K562 (cell line): ENCODE data around the gene SLC6A6. TPM values are rescaled to one million over a fixed set of nuclear protein-coding genes. Genes with fewer than 3 reads are reported as not detected.
A peak's percentile ranks its signal among the peaks of the same experiment; 100 is the strongest.

Experiments
- ATAC-seq: fragments of 200-7000 bp; cut with Tn5 transposase; 3 replicates; pipeline ENCODE4 v1.9.1; 2020; ENCODE audit warnings: moderate library complexity
- BruUV-seq: library from RNA; stranded (reverse); fragments of 400-500 nt; replicated peaks from 2 replicates; lab custom pipeline; 2021; lab: Mats Ljungman, UMichigan
- CTCF ChIA-PET: fragments of 300-600 bp; formaldehyde crosslinking; extraction: SDS; loops from one replicate; lab custom pipeline; 2021; ENCODE audit warnings: low intra/inter-chr PET ratio; lab: Yijun Ruan, JAX
- POLR2A ChIA-PET: fragments of 300-600, 350-650 bp; sonication (Branson Sonifier 250); formaldehyde crosslinking; extraction: SDS; loops from one replicate; lab custom pipeline; 2021; ENCODE audit warnings: antibody characterized with exemption, inconsistent platforms; lab: Yijun Ruan, JAX
- DNase-seq, 4 experiments: peaks; one replicate each; pipeline versions ENCODE4 v3.0.0 to v3.0.0-alpha.2; 2011 to 2018; ENCODE audit warnings: low spot score in 3 of 4, mixed read lengths in 3 of 4; ENCODE audit errors: extremely low read depth in 1 of 4
- FAIRE-seq: peaks from 2 replicates; lab custom pipeline; 2011; peaks lifted over from hg19 to GRCh38; lab: Jason Lieb, UNC
- H2AFZ ChIP-seq: 2 replicates; pipeline ENCODE4 v1.6.0; 2011; ENCODE audit warnings: low read depth, low read length, control low read depth, inconsistent platforms
- H3K27ac ChIP-seq: fragments of 200-600 bp; 3 replicates; pipeline ENCODE4 v1.8.0; 2011; ENCODE audit warnings: low read depth, mild to moderate bottlenecking, control low read depth, inconsistent platforms, low read length, moderate library complexity, mixed read lengths; ENCODE audit errors: extremely low read depth
- H3K27me3 ChIP-seq, 2 experiments: fragments of 300-600 bp in 1 of 2; 2 replicates in 1 of 2; 3 replicates in 1 of 2; pipeline versions ENCODE4 v1.6.0 to v1.8.0; 2011; ENCODE audit warnings: inconsistent platforms in 2 of 2, low read length in 2 of 2, mild to moderate bottlenecking in 1 of 2, mixed read lengths in 1 of 2, moderate library complexity in 1 of 2; ENCODE audit not compliant: control insufficient read depth in 2 of 2, insufficient read depth in 2 of 2
- H3K36me3 ChIP-seq: fragments of 300-600 bp; 3 replicates; pipeline ENCODE4 v1.8.0; 2011; ENCODE audit warnings: mild to moderate bottlenecking, low read length, inconsistent platforms; ENCODE audit not compliant: control insufficient read depth, insufficient read depth
- H3K4me1 ChIP-seq, 2 experiments: fragments of 200-600 bp in 1 of 2; replicated peaks in 1 of 2; 2 replicates in 1 of 2; 3 replicates in 1 of 2; pipeline versions ENCODE4 v1.5.1 to v1.8.0; 2011; ENCODE audit warnings: inconsistent platforms in 2 of 2, low read length in 2 of 2, mild to moderate bottlenecking in 1 of 2, mixed read lengths in 1 of 2, moderate library complexity in 1 of 2; ENCODE audit not compliant: control insufficient read depth in 2 of 2, insufficient read depth in 2 of 2
- H3K4me2 ChIP-seq: 2 replicates; pipeline ENCODE4 v1.6.1; 2011; ENCODE audit warnings: low read length, control low read depth, inconsistent platforms, mixed read lengths; ENCODE audit not compliant: insufficient read depth
- H3K4me3 ChIP-seq: fragments of 200-600 bp; sonication (generic), shearing (Covaris generic); 2 replicates; pipeline ENCODE4 v1.5.1; 2016; ENCODE audit warnings: control low read depth, inconsistent platforms
- H3K79me2 ChIP-seq: fragments of 200-600 bp; 3 replicates; pipeline ENCODE4 v1.8.0; 2011; ENCODE audit warnings: low read length, inconsistent platforms; ENCODE audit not compliant: control insufficient read depth, insufficient read depth
- H3K9ac ChIP-seq, 2 experiments: 2 replicates each; pipeline versions ENCODE4 v1.6.0 to v1.6.1; 2011; ENCODE audit warnings: low read depth in 2 of 2, low read length in 2 of 2, control low read depth in 1 of 2, inconsistent platforms in 1 of 2, mild to moderate bottlenecking in 1 of 2, mixed read lengths in 1 of 2; ENCODE audit not compliant: insufficient read depth in 1 of 2
- H3K9me1 ChIP-seq: one replicate; pipeline ENCODE4 v1.6.0; 2011; ENCODE audit warnings: inconsistent platforms, mild to moderate bottlenecking, low read length, moderate library complexity; ENCODE audit not compliant: control insufficient read depth, insufficient read depth
- H3K9me3 ChIP-seq: replicated peaks from 2 replicates; pipeline ENCODE4 v1.5.1; 2011; ENCODE audit warnings: low read depth, low read length, inconsistent platforms; ENCODE audit not compliant: control insufficient read depth, insufficient read depth
- H4K20me1 ChIP-seq: replicated peaks from 2 replicates; pipeline ENCODE4 v1.6.1; 2011; ENCODE audit warnings: low read length, inconsistent platforms, mixed read lengths; ENCODE audit not compliant: control insufficient read depth, insufficient read depth
- ARID2 ChIP-seq: fragments of 450-650 bp; IDR thresholded peaks from 2 replicates; pipeline ENCODE4 v1.6.1; 2017; ENCODE audit warnings: antibody characterized with exemption, mild to moderate bottlenecking
- ATF7 ChIP-seq: fragments of 450-650 bp; IDR thresholded peaks from 2 replicates; pipeline ENCODE4 v1.7.1; 2014; ENCODE audit warnings: mild to moderate bottlenecking, moderate library complexity
- BCOR ChIP-seq: fragments of 450-650 bp; IDR thresholded peaks from 2 replicates; pipeline ENCODE4 v1.6.1; 2016
- CBX1 ChIP-seq: sonication (generic); IDR thresholded peaks from 2 replicates; pipeline ENCODE4 v1.6.1; 2016; ENCODE audit warnings: antibody characterized with exemption, low read depth, mild to moderate bottlenecking
- KDM1A ChIP-seq, 2 experiments: fragments of 450-650 bp; IDR thresholded peaks; 2 replicates each; pipeline ENCODE4 v1.6.1; 2016; ENCODE audit warnings: mild to moderate bottlenecking in 2 of 2
- RBM25 ChIP-seq: fragments of 200-400 bp; formaldehyde crosslinking; IDR thresholded peaks from 2 replicates; pipeline ENCODE4 v1.6.1; 2018; ENCODE audit warnings: low read length, low read depth, moderate library complexity; ENCODE audit not compliant: severe bottlenecking
- RCOR1 ChIP-seq, 2 experiments: IDR thresholded peaks; 2 replicates each; pipeline ENCODE4 v1.6.1; 2012; ENCODE audit warnings: low read depth in 2 of 2, low read length in 2 of 2, borderline replicate concordance in 1 of 2, improper control_type of control experiment in 1 of 2
- SMARCA5 ChIP-seq: fragments of 450-650 bp; IDR thresholded peaks from 2 replicates; pipeline ENCODE4 v1.6.1; 2016
- ZFP36 ChIP-seq: fragments of 150-350 bp; IDR thresholded peaks from 2 replicates; pipeline ENCODE4 v1.6.1; 2018; ENCODE audit warnings: low read length, low read depth; ENCODE audit not compliant: partially characterized antibody
- ZNF561 ChIP-seq: fragments of 450-650 bp; formaldehyde crosslinking; conservative IDR thresholded peaks from 2 replicates; pipeline ENCODE4 v1.4.0; 2020; ENCODE audit warnings: mild to moderate bottlenecking, moderate library complexity
- whole genome bisulfite sequencing: fragments of 100-300 bp; shearing (Covaris generic); methylation state at CpG from one replicate; pipeline ENCODE4 v1.1.6; 2016; ENCODE audit warnings: low coverage, mixed read lengths; ENCODE audit not compliant: insufficient coverage; ENCODE audit errors: missing lambda C conversion rate; 5-methylcytosine and 5-hydroxymethylcytosine counted together
- in situ Hi-C: fragments of 300-500 bp; cut with MboI; formaldehyde crosslinking; loops from 4 replicates; pipeline ENCODE4 v1.15.0; 2018; ENCODE audit warnings: inconsistent platforms, mixed read lengths
- intact Hi-C: fragments of 100-400 bp; cut with micrococcal nuclease; formaldehyde crosslinking; loops from 2 replicates; pipeline ENCODE4 v1.14.2; 2022
- polyA plus RNA-seq, 8 experiments: library from polyadenylated mRNA; depleted of rRNA in 4 of 8; stranded (reverse) in 5 of 8; unstranded in 3 of 8; fragments of >200 nt; fragmentation: Nextera tagmentation in 2 of 8; fragmentation: Illumina TruSeq in 1 of 8; extraction: Ambion mirVana in 2 of 8; extraction: Trizol in 1 of 8; gene quantifications; 2 replicates each; pipeline versions ENCODE4 v1.2.1 to v1.2.3, GENCODE V29; 2011 to 2014; ENCODE audit warnings: inconsistent platforms in 1 of 8, missing spikeins in 1 of 8
- total RNA-seq, 7 experiments: library from RNA; depleted of rRNA in 6 of 7; stranded (reverse); fragments of >200 nt in 6 of 7; fragmentation: Illumina TruSeq in 2 of 7; extraction: Trizol in 2 of 7; gene quantifications; 2 replicates each; pipeline versions ENCODE4 v1.2.1 to v1.2.3, GENCODE V29; 2011 to 2021; ENCODE audit warnings: low replicate concordance in 1 of 7

The SLC6A6 gene
- total and polyA plus RNA-seq, 9 of the 15 experiments (the other 6 are each of a cell fraction or from before 2014, with no cell fraction given), result 12.3 to 203 (median 93.2) TPM

- Histone ChIP-seq H3K9me3 (no peaks in the 10 kb centered on the region), H3K27me3 (no peaks in the 10 kb centered on the region), H3K4me2 (no peak overlapping the region), H3K27ac (no peak overlapping the region), H3K79me2 (no peaks in the 10 kb centered on the region), H2AFZ (no peak overlapping the region), H3K4me1 (peaks cover 9 to 19% of the 10 kb centered on the region in 2 experiments; a peak in 3 of 5 replicates), H3K4me3 (no peak overlapping the region), H4K20me1 (no peaks in the 10 kb centered on the region), H3K9me1 (no peaks in the 10 kb centered on the region), H3K9ac (peak overlapping the region in 1 of 2 experiments; percentile 54; a peak in 1 of 4 replicates), H3K36me3 (no peaks in the 10 kb centered on the region)
- BruUV-seq, result no TSS peak
- intact Hi-C loops (no loop called here), in situ Hi-C loops (no loop called here)
- POLR2A ChIA-PET, result interaction anchor here (0.6 to 1.3 kb wide), 5 partner anchors 9 to 36 kb away, joined by 3 to 5 read pairs (median 3); no protein-coding TSS in a partner anchor
- FAIRE-seq (no peak), ATAC-seq (no peak), DNase-seq (no peak)
- WGBS, result 24% methylated on average over 3 of the region's 3 CpGs
- no peak for TF ChIP-seq ARID2
- TF ChIP-seq ATF7, result no peak
- peak; percentile 14; the same call in 1 of the 2 replicates for TF ChIP-seq SMARCA5
- no peak for TF ChIP-seq ZNF561 (CRISPR knock-in tag)
- peak; percentile 93 for TF ChIP-seq ZFP36
- 0 out of 2 replicates have a peak, but pooled peaks have one; percentile 17 for TF ChIP-seq CBX1
- peak; percentile 90 for TF ChIP-seq BCOR
- TF ChIP-seq RBM25, result peak; percentile 95
- TF ChIP-seq KDM1A (IDR thresholded peaks at IDR 0.05), result peak; percentile 47 to 63; a peak in 3 of 4 replicates
- peak in 1 of 2 experiments; percentile 69; a peak in 1 of 4 replicates for TF ChIP-seq RCOR1 (IDR thresholded peaks at IDR 0.05; ENCODE audit: borderline replicate concordance in 1 of 2, low read depth in 2 of 2, low read length in 2 of 2)
- CTCF ChIA-PET, result no interaction called here
Measured at GRCh38 chr3:14362890-14363289, 39.5 kb upstream of the SLC6A6 start.
